ENCODE measurements around the gene CAPZB. TPM values are rescaled to one million over a fixed set of nuclear protein-coding genes. Genes with fewer than 3 reads are reported as not detected.

CAPZB gene
- 225 to 249 TPM (median 228 TPM) in 5 replicates for total RNA-seq (2022; extraction: Qiagen RNA extraction; ENCODE audit: low read depth)

DNA sequence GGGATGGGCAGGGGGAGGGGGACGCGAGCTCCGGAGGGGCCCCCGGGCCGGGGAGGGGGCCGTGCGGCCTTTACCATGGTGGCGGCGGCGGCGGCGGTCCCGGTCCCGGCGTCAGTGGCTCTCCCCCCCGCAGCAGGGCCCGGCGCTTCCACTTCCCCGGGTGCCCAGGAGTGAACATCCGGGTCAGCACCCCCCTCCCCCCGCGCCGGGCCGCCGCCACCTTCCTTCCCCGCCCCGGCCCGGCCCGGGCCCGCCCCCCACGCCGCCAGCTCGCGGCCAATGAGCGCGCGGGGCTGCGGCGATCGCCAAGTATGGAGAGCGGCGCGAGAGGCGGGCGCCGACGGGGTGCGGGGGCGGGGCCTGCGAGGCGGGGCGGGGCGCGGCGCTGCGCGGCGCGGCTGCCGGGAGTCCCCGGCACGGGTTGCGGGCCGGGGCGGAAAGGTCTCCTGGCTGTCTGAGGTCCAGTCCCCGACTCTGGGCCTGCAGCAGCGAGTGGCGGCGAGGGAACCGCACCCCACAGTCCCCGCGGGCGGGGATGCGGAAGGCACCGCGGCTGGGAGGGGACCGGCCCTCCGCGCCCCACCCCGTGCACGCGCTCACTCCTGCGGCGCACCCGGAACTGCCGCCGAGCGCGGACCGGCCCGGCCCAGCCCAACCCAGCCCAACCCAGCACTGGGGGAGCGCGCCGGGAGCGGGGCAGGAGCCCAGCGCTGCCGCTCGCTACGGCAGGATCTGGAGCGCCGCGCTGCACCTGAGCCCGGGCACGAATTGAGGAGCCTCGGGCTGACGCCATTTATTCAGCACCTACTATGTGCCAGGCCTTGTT is at the start of gene CAPZB:
Gene CAPZB, minus strand, starts transcription at position 178 of the 826 bp plus-strand sequence. Its CDS starts 101 bp downstream, at position 77.

DNA sequence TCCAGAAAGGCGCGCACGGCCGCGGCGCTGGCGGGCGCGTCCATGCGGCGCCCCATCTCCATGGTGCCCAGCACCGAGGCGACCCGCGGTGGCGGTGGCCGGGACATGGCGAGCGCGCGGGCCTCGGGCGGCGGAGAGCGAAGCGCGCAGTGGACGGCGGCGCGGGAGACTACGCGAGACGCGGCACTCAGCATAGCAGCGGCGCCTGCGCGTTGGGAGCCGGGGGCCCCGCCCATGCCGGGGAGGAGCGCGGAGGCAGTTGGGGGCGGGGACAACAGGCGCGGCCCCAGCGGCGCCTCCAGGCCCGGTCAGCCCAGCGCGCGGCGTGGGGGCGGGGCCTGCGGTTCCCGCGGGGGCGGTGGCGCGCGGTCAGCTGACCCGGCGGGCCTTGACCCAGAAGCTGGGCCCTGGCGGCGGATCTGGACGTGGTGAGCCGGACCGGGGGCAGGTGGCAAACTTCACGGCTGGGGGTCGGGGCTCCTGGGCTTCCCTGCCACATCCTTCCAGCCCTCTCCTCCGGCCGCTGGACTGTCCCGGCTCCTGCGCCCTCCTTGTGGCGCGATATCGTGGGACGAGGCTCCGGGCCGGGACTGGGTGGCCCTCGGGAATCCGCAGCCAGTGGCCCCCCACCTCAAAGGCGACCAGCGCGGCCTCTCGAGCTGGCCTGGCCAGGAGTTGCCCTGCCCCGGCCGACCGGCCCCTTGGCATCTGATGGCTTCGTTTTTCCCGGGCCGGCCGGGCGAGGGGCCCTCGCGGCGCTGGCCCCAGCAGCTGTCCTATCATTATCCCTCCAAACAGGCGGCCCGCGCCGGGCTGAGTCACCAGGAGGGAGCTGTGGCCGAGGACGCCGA is 173.2 kb downstream of the CAPZB start, which contains the start of the genes AKR7A2 and SLC66A1:
Gene AKR7A2, minus strand, starts transcription at position 214 of the 851 bp plus-strand sequence. Its CDS starts 20 bp downstream, at position 194.
Gene SLC66A1, plus strand, starts transcription at position 396 of the 851 bp plus-strand sequence. CDS start 5,352 bp downstream, outside the sequence.

Other genes starting within 250 kb of the CAPZB start
- 27.0 to 37.6 TPM (median 34.2 TPM) in 5 replicates for gene EMC1, start 234.0 kb downstream of the CAPZB start, total RNA-seq (2022; extraction: Qiagen RNA extraction; ENCODE audit: low read depth)
- 69.5 to 77.2 TPM (median 70.8 TPM) in 5 replicates for gene MRTO4, start 233.7 kb downstream of the CAPZB start, total RNA-seq (2022; extraction: Qiagen RNA extraction; ENCODE audit: low read depth)
- 0.08 to 0.24 TPM (median 0.15 TPM) in 4 of 5 replicates, not detected in the other for gene AKR7A3, start 196.8 kb downstream of the CAPZB start, total RNA-seq (2022; extraction: Qiagen RNA extraction; ENCODE audit: low read depth)
- 34.4 to 54.8 TPM (median 52.5 TPM) in 5 replicates for gene AKR7A2, start 173.4 kb downstream of the CAPZB start, total RNA-seq (2022; extraction: Qiagen RNA extraction; ENCODE audit: low read depth)
- 16.7 to 25.9 TPM (median 22.4 TPM) in 5 replicates for gene SLC66A1, start 173.2 kb downstream of the CAPZB start, total RNA-seq (2022; extraction: Qiagen RNA extraction; ENCODE audit: low read depth)
- 25.8 to 41.2 TPM (median 32.8 TPM) in 5 replicates for gene NBL1, start 158.8 kb upstream of the CAPZB start, total RNA-seq (2022; extraction: Qiagen RNA extraction; ENCODE audit: low read depth)
- 0.13 to 0.22 TPM (median 0.14 TPM) in 4 of 5 replicates, not detected in the other for gene HTR6, start 179.3 kb upstream of the CAPZB start, total RNA-seq (2022; extraction: Qiagen RNA extraction; ENCODE audit: low read depth)

All from A549 treated with RU486 at 1 μM for 4 hours (cell line).